Iris pigment epithelial cell (primary cell): ENCODE data around the gene PHF12.

Experiments used
- DNase-seq: peaks from one replicate; pipeline ENCODE4 v3.0.0-alpha.2; 2011; ENCODE audit warnings: low read depth

PHF12 gene

GRCh38 chr17:28951428-28951990 is at the start of gene PHF12:
Gene PHF12 (minus strand): TSS chr17:28951518. CDS start chr17:28950960, 558 bp downstream.
- DNase-seq: peak; percentile 100

GRCh38 chr17:29000973-29001372 is 49.7 kb upstream of the PHF12 start:
- DNase-seq: no peak

GRCh38 chr17:28999206-28999605 is 47.9 kb upstream of the PHF12 start:
- no peak for DNase-seq

DNA sequence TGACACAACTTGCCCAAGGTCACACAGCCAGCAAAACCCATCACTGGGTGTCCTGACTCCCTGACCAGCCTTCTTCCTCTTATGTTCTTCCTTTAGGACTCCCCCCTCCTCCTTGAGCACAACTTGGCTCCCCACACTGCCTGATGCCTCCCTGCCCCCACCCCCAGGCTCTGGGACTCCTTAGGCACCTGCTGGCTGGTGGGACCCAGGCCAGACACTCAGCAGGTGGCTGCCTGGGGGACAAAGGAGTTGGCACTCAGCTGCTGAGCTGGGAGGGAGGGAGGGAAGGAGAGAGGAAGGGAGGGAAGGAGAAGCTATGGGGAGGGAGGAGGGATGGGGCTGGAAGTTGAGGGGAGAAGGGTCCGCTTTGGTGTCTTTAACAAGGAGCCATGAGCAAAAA is 46.5 kb upstream of the PHF12 start:
- DNase-seq: no peak

- no peak for DNase-seq
Observed at GRCh38 chr17:28996554-28997096, 45.3 kb upstream of the PHF12 start.

- DNase-seq: no peak
Observed at GRCh38 chr17:28993645-28994426, 42.5 kb upstream of the PHF12 start.

DNA sequence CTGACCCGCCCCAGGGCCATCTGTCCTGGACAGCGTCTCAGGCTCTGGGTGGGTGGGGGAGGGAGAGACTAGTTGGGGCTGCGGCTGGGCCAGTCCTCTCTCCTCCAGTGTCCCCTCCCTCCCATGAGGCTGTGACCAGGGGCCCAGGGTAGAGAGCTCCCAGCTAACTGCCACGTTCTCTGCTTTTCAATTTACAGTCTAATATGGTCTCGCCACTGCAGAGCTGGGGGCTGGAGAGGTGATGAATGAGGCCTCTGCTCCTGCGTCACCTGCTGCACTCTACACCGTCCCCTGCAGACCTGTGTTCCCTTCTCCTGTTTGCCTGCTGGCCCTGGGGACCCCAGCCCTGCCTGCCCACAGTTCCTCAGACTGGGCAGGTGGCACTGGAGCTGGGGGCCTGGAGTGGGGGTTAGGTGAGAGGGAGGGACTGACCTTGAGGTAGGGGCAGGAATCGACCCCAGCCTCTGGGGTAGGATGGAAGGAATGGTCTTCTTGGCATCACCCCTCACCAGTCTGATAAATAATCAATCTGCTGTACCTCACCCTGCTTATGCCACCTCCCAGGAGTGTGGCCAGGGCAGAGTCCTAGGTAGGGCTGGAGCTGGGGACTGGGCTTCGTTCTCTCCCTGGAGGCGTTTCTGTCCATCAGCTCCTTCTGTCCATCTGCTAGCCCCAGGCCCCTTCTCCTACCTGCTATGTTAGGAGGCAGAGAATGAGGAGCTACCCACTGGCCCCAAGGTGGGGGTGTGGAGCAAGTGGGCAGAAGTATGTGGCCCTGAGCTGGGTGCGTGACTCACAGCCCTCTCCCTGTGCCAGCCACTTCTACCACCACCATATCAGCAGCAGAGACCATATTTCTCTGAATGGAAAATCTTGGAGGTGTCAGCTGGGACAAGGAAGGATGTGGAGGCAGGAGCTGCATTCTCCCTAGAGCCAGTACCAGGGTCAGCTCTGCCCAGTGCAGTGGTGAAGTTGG is 41.6 kb upstream of the PHF12 start:
- no peak for DNase-seq

- no peak for DNase-seq
Observed at GRCh38 chr17:28992185-28992584, 40.9 kb upstream of the PHF12 start.

GRCh38 chr17:28991779-28992178 is 40.5 kb upstream of the PHF12 start:
- DNase-seq: no peak

DNA sequence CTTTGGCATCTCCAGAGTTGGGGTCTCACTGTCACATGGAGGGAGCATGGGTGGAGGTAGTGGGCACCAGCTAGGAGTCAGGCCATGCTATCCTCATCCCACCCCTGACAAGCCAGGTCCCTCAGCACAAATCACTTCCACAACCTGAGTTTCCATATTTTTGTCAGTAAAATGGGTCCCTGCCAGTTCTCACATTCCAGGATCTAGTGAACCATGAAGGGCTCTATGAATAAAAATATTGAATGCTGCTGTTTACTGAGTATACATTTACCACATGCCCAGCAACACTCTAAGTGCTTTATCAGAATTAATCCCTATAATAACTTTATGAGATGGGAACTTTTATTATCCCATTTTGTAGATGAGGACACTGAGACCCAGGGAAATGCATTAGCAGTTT is 37.7 kb upstream of the PHF12 start:
- DNase-seq: no peak

DNA sequence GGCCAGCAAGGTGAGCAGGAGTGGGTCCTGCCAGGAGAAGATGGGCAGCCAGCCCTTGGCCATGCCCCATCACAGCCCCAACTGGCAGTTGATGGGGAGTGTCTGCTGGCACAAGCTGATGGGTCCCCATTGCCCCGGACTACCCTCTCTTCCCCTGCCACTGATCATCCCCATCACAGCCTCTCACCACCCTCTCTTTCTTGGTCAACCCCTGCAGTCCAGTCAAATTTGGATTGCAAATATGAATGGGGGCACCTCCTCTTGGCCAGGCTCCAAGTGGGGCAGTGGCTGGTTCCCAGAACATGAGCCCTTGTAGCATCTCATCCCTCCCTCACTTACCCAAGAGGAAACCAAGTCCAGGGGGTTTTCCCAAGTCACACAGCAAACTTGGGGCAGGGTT is 37.2 kb upstream of the PHF12 start:
- DNase-seq: no peak

GRCh38 chr17:28986714-28987655 is 35.7 kb upstream of the PHF12 start:
- DNase-seq: no peak

DNA sequence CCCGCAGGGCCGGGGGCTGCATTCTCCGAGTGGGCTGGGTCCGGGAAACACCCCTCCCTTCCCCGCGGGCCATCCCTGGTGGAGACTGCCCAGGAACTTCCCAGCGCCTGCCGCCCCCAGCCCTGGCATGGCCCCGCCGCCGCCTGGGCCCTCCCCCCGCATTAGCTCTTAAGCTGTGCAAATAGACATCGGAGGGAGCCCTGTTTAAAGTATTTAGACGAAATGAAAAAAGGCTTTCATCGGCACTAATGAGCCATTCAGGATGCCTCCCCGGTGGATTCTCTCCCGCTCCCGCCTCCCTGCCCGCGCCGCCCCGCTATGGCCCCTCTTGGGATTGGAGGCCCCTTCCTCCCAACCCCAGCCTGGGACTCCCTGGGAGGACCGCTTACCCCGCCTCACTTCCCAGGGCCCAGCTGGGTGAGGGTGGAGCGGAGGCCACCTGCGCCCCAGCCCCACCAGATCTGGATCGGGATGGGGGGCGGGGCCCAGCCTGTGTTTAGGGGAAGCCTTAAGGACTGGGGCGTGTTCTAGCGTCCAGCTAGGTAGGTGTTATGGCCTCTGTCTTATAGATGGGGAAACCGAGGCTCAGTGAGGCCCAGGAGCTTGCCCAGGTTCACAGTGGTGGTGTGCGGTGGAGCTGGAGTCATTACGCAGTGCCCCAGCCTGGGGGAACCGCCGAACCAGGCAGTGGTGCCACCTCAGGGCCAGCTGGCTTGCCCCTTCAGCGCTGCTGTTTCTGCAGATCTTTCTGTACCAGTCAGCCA is 34.8 kb upstream of the PHF12 start:
- DNase-seq: no peak

GRCh38 chr17:28983286-28984230 is 32.2 kb upstream of the PHF12 start:
- peak; percentile 14 for DNase-seq

- peak; percentile 75 for DNase-seq
Observed at GRCh38 chr17:28982131-28982793, 30.9 kb upstream of the PHF12 start.

GRCh38 chr17:28978356-28978964 is 27.1 kb upstream of the PHF12 start:
- DNase-seq: no peak

DNA sequence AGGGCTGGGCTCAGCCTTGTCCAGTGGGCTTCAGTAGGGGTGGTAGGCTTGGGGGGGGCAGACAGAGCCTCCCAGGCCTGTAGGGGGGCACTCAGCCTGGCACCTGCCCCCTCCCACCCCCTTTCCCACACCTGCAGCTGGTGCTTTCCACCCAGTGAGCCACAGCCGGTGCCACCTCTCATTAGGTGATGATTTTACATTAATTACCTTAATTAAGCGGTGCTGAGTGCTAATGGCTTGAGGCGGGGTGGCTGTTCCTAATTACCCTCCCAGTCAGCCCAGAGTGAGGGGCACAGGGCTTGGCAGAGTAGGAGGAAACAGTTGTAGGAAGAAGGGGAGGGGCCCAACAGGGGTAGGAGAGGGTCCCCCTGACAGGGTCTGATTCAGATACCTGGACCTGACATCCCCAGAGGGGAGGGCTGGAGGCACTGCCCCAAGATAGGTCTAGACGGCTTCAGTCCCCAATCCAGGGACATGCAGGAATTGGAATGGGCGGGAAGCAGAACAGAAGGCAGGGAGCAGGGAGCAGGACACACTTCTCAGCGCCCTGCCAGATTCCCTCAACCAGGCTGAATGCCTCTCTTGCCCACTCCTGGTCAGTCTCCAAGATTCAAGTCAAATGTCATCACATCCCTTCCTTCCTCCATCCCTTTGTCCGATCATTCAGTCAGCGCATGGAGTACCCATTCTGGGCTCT is 26.5 kb upstream of the PHF12 start:
- no peak for DNase-seq

- no peak for DNase-seq
Observed at GRCh38 chr17:28975646-28976045, 24.3 kb upstream of the PHF12 start.
